ENCODE data around the gene EXOC4. TPM values are rescaled to one million over a fixed set of nuclear protein-coding genes. Genes with fewer than 3 reads are reported as not detected.

EXOC4 gene
- total RNA-seq, 1 donor from 2014 or later: 51.6 TPM

- Histone ChIP-seq H3K4me3 (ENCODE audit: low read depth, low read length) (no peak overlapping the region), H3K36me3 (ENCODE audit: control insufficient read depth, insufficient read depth, low read length) (no peaks in the 10 kb centered on the region), H3K27me3 (ENCODE audit: control insufficient read depth, insufficient read depth, low read length) (no peaks in the 10 kb centered on the region)
- peak; percentile 19 for DNase-seq (ENCODE audit: low read depth)
- no peak for TF ChIP-seq CTCF (IDR thresholded peaks at IDR 0.05; ENCODE audit: insufficient read depth, low read length, poor library complexity, severe bottlenecking)
These were observed 228.8 kb downstream of the EXOC4 start for GRCh38 chr7:133481676-133482075.

- Histone ChIP-seq H3K27me3 (ENCODE audit: control insufficient read depth, insufficient read depth, low read length) (no peaks in the 10 kb centered on the region), H3K4me3 (ENCODE audit: low read depth, low read length) (no peak overlapping the region), H3K36me3 (ENCODE audit: control insufficient read depth, insufficient read depth, low read length) (no peaks in the 10 kb centered on the region)
- no peak for TF ChIP-seq CTCF (IDR thresholded peaks at IDR 0.05; ENCODE audit: insufficient read depth, low read length, poor library complexity, severe bottlenecking)
- no peak for DNase-seq (ENCODE audit: low read depth)
These were observed 229.7 kb downstream of the EXOC4 start for GRCh38 chr7:133482599-133482998.

- Histone ChIP-seq H3K36me3 (ENCODE audit: control insufficient read depth, insufficient read depth, low read length) (no peaks in the 10 kb centered on the region), H3K4me3 (ENCODE audit: low read depth, low read length) (no peak overlapping the region), H3K27me3 (ENCODE audit: control insufficient read depth, insufficient read depth, low read length) (no peaks in the 10 kb centered on the region)
- peak; percentile 18 for DNase-seq (ENCODE audit: low read depth)
- TF ChIP-seq CTCF (IDR thresholded peaks at IDR 0.05; ENCODE audit: insufficient read depth, low read length, poor library complexity, severe bottlenecking): no peak
These were observed 231.2 kb downstream of the EXOC4 start for GRCh38 chr7:133484086-133484485.

DNA sequence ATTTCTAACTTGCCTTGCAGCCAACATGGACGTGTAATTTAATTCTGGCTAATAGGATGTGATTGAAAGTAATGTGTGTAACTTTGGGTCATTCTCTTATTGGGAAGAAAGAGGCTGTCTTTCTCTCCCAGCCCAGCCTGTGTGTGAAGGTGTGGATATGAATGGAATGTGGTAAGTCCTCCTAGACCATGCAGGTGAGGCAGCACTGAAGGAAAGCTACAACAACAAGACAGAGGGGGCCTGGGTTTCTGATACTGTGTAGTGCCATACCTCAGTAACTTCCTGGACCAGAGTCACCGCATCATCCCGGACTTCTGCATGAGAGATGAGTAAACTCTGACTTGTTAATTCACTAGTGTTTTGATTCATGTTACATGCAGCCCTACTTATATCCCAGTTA is 237.0 kb downstream of the EXOC4 start:
- DNase-seq (ENCODE audit: low read depth): no peak
- Histone ChIP-seq H3K4me3 (ENCODE audit: low read depth, low read length) (no peak overlapping the region), H3K36me3 (ENCODE audit: control insufficient read depth, insufficient read depth, low read length) (no peaks in the 10 kb centered on the region), H3K27me3 (ENCODE audit: control insufficient read depth, insufficient read depth, low read length) (no peaks in the 10 kb centered on the region)
- no peak for TF ChIP-seq CTCF (IDR thresholded peaks at IDR 0.05; ENCODE audit: insufficient read depth, low read length, poor library complexity, severe bottlenecking)

GRCh38 chr7:133491201-133491691 is 238.4 kb downstream of the EXOC4 start:
- DNase-seq (ENCODE audit: low read depth): no peak

More at GRCh38 chr7:133491201-133491691, 238.4 kb downstream of the EXOC4 start:
- TF ChIP-seq CTCF (IDR thresholded peaks at IDR 0.05; ENCODE audit: insufficient read depth, low read length, poor library complexity, severe bottlenecking): no peak
- Histone ChIP-seq H3K36me3 (ENCODE audit: control insufficient read depth, insufficient read depth, low read length) (no peaks in the 10 kb centered on the region), H3K27me3 (ENCODE audit: control insufficient read depth, insufficient read depth, low read length) (no peaks in the 10 kb centered on the region), H3K4me3 (ENCODE audit: low read depth, low read length) (no peak overlapping the region)
